Measurements from ENCODE around the gene PXDN.
"Not testable (repeated sequence)": the region's sequence is repeated elsewhere in the genome, so short reads cannot be mapped to it uniquely, and the experiment has no call there.

Gene PXDN

GRCh38 chr2:1682181-1682440 lies 62.2 kb downstream of the PXDN start:
- DNase-seq (ENCODE audit: low read depth) = no peak

GRCh38 chr2:1681323-1682180 lies 62.8 kb downstream of the PXDN start:
- DNase-seq (ENCODE audit: low read depth) = no peak

GRCh38 chr2:1681017-1681318 lies 63.3 kb downstream of the PXDN start:
- no peak for DNase-seq (ENCODE audit: low read depth)

- DNase-seq (ENCODE audit: low read depth) = no peak
Observed at GRCh38 chr2:1680222-1681016, 63.9 kb downstream of the PXDN start.

- DNase-seq (ENCODE audit: low read depth) = not testable (repeated sequence)
Observed at GRCh38 chr2:1679488-1680039, 64.8 kb downstream of the PXDN start.

- not testable (repeated sequence) for DNase-seq (ENCODE audit: low read depth)
Observed at GRCh38 chr2:1679065-1679464, 65.2 kb downstream of the PXDN start.

- no peak for DNase-seq (ENCODE audit: low read depth)
Observed at GRCh38 chr2:1678609-1679008, 65.7 kb downstream of the PXDN start.

GRCh38 chr2:1677821-1678165 lies 66.5 kb downstream of the PXDN start:
- no peak for DNase-seq (ENCODE audit: low read depth)

- DNase-seq (ENCODE audit: low read depth) = no peak
Observed at GRCh38 chr2:1676913-1677820, 67.1 kb downstream of the PXDN start.

GRCh38 chr2:1676091-1676912 lies 68.0 kb downstream of the PXDN start:
- no peak for DNase-seq (ENCODE audit: low read depth)

GRCh38 chr2:1675633-1676032 lies 68.7 kb downstream of the PXDN start:
- no peak for DNase-seq (ENCODE audit: low read depth)

GRCh38 chr2:1674766-1675397 lies 69.4 kb downstream of the PXDN start:
- DNase-seq (ENCODE audit: low read depth) = no peak

GRCh38 chr2:1674276-1674675 lies 70.0 kb downstream of the PXDN start:
- DNase-seq (ENCODE audit: low read depth) = no peak

GRCh38 chr2:1673160-1673944 lies 71.0 kb downstream of the PXDN start:
- DNase-seq (ENCODE audit: low read depth) = no peak

- DNase-seq (ENCODE audit: low read depth) = no peak
Observed at GRCh38 chr2:1672738-1673137, 71.6 kb downstream of the PXDN start.

- DNase-seq (ENCODE audit: low read depth) = no peak
Observed at GRCh38 chr2:1671916-1672315, 72.4 kb downstream of the PXDN start.

GRCh38 chr2:1670636-1671035 lies 73.7 kb downstream of the PXDN start:
- DNase-seq (ENCODE audit: low read depth) = no peak

- DNase-seq (ENCODE audit: low read depth) = no peak
Observed at GRCh38 chr2:1665761-1666505, 78.4 kb downstream of the PXDN start.

- no peak for DNase-seq (ENCODE audit: low read depth)
Observed at GRCh38 chr2:1664698-1665097, 79.6 kb downstream of the PXDN start.

Measured in activated T-cell treated with anti-CD3 and anti-CD28 coated beads for 48 hours (primary cell).